ENCODE measurements around the gene KRTCAP3.
A peak's percentile ranks its signal among the peaks of the same experiment; 100 is the strongest.

DNA sequence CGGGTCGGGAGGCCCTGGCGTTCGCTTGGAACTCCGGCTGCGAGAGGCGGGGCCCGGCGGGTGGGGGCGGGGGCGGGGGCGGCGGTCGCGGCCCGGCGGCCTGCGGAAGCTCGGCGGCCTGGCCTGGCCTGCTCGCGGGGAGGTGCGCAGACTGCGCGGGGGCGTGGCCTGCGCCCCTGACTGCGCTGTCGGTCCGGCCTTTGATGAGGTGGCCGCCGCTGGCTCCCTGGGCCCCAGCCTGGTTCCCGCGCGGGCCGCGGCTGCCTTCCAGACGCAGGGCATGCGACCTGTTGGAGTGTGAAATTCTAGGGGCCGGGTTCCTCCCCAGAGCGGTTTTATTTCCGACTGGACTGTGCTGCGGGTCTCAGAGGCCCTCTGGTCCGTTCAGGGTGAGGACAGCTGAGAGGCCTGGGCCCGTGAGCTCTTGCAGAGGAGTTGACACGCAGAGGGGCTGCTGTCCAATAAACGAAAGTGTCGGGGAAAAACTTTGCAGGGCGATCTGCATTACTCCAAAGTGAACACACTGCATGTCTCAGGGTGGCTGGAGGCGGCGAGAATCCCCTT, 13.1 kb upstream of the KRTCAP3 start:
- TF ChIP-seq CREB1 (IDR thresholded peaks at IDR 0.05; ENCODE audit: low read depth) = no peak
- TF ChIP-seq TAF1 (IDR thresholded peaks at IDR 0.05; ENCODE audit: low read depth) = no peak
- 0 out of 2 replicates have a peak, but pooled peaks have one; percentile 5 for TF ChIP-seq EP300 (IDR thresholded peaks at IDR 0.05; ENCODE audit: borderline replicate concordance)

All from Ishikawa (cell line).